Cardiac muscle cell (in vitro differentiated cells and primary cell): ENCODE measurements around the gene CLP1. TPM values are rescaled to one million over a fixed set of nuclear protein-coding genes. Genes with fewer than 3 reads are reported as not detected.

ENCODE experiments used
- DNase-seq, 2 donors: peaks; one replicate each; pipeline versions ENCODE4 v3.0.0 to v3.0.0-alpha.2; 2010 to 2017; ENCODE audit warnings: low read depth in 1 of 2, low spot score in 1 of 2
- H3K27ac ChIP-seq: fragments of 200-600 bp; sonication (generic); 2 replicates; pipeline ENCODE4 v1.5.1; 2016
- H3K27me3 ChIP-seq: fragments of 200-600 bp; sonication (generic); 2 replicates; pipeline ENCODE4 v1.6.0; 2016; ENCODE audit warnings: control low read depth
- H3K36me3 ChIP-seq: fragments of 200-600 bp; sonication (generic); 2 replicates; pipeline ENCODE4 v1.5.1; 2016; ENCODE audit warnings: control low read depth
- H3K4me1 ChIP-seq: fragments of 200-600 bp; sonication (generic); 2 replicates; pipeline ENCODE4 v1.8.1; 2017; ENCODE audit warnings: low read depth, mild to moderate bottlenecking, mixed run types
- H3K4me3 ChIP-seq: fragments of 200-600 bp; sonication (generic); 2 replicates; pipeline ENCODE4 v1.5.1; 2016; ENCODE audit warnings: mild to moderate bottlenecking
- H3K9me3 ChIP-seq: fragments of 200-600 bp; sonication (generic); 2 replicates; pipeline ENCODE4 v1.5.1; 2017; ENCODE audit warnings: low read depth, mild to moderate bottlenecking, control low read depth
- CTCF ChIP-seq: IDR thresholded peaks from 2 replicates; pipeline ENCODE4 v1.5.1; 2012; ENCODE audit warnings: low read depth, mild to moderate bottlenecking, low read length
- polyA plus RNA-seq: library from polyadenylated mRNA; unstranded; fragments of >200 nt; fragmentation: Nextera tagmentation; extraction: Ambion mirVana; gene quantifications from 2 replicates; pipeline ENCODE4 v1.2.1, GENCODE V29; 2016
- total RNA-seq: library from RNA; depleted of rRNA; stranded (reverse); fragments of >200 nt; gene quantifications from 2 replicates; pipeline ENCODE4 v1.2.3, GENCODE V29; 2016

CLP1 gene
- total and polyA plus RNA-seq, 2 experiments from 2014 or later, result 16.5 to 17.9 TPM

DNA sequence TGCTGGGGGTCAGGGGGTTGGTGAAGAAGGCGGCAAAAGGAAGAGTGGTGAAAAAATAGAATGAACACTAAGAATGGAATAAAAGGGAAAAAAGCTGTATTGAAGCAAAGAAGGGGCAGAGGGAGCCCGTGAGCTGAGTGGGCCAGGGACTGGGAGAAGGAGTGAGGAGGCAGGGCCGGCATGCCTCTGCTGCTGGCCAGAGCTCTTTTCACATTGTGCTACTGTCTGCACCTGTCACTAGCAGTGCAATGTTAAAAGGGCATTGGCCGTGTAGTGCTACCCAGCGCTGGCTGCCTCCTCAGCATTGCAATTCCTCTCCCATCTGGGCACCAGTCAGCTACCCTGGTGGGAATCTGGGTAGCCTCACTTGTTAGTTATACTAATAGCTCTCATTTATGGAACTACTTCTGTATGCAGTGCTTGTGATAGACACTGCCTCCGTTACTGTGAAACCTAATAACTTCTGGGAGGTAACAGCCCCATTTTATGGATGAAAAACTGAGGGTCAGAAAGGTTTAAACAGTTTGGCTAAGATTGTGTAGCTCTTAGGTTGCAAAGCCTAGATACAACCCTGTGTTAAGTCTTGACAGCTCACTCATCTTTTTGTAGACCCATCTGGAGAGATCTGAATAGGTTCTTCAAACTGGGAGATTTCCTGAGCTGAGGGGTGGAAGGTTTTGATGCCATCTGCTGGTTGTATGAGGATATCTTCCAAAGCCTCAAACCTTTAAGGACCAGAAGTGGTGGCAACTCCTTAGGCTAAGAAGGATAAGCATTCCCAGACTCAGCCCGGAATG is 16.4 kb upstream of the CLP1 start:
- DNase-seq, result peak; percentile 71 to 75
- H3K36me3 ChIP-seq, result no peaks in the 10 kb centered on the region
- peak overlapping the region; percentile 92 for H3K4me3 ChIP-seq
- H3K4me1 ChIP-seq, result peaks cover 47% of the 10 kb centered on the region
- no peaks in the 10 kb centered on the region for H3K9me3 ChIP-seq
- H3K27ac ChIP-seq, result peak overlapping the region; percentile 100
- H3K27me3 ChIP-seq, result no peaks in the 10 kb centered on the region
- peak; percentile 61 for TF ChIP-seq CTCF

DNA sequence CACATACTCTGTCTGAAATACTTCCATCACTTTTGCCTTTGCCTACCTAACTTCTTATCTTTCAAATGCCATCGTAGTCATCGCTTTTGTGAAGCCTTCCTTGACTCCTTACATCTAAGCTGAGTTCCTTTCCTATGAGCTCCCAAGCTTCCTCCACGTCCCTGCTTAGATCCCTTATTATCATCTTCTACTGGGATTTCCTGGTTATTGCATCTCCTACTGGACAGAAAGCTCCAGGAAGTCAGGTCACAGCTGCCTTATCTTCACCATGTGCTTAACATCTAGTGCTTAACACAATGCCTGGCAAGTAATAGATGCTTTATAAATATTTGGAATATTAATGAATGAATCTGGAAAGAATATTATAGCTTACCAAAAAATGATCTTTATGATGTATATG is 13.8 kb upstream of the CLP1 start:
- Histone ChIP-seq H3K36me3 (no peaks in the 10 kb centered on the region), H3K27me3 (no peaks in the 10 kb centered on the region), H3K4me1 (peaks cover 68% of the 10 kb centered on the region), H3K4me3 (no peak overlapping the region), H3K9me3 (no peaks in the 10 kb centered on the region), H3K27ac (peak overlapping the region; percentile 55)
- peak in 1 of 2 donors; percentile 67 for DNase-seq
- TF ChIP-seq CTCF, result peak; percentile 27

- H3K27ac ChIP-seq, result peak overlapping the region; percentile 55
- H3K9me3 ChIP-seq, result no peaks in the 10 kb centered on the region
- no peaks in the 10 kb centered on the region for H3K36me3 ChIP-seq
- H3K4me1 ChIP-seq, result peaks cover 75% of the 10 kb centered on the region
- H3K4me3 ChIP-seq, result no peak overlapping the region
- DNase-seq, result peak; percentile 81 to 86
- peak; percentile 83 for TF ChIP-seq CTCF
- no peaks in the 10 kb centered on the region for H3K27me3 ChIP-seq
These were observed 12.5 kb upstream of the CLP1 start for GRCh38 chr11:57644748-57645688.

GRCh38 chr11:57645689-57646085 is 11.9 kb upstream of the CLP1 start:
- Histone ChIP-seq H3K27me3 (no peaks in the 10 kb centered on the region), H3K27ac (peak overlapping the region; percentile 55), H3K36me3 (no peaks in the 10 kb centered on the region), H3K4me3 (no peak overlapping the region), H3K9me3 (no peaks in the 10 kb centered on the region), H3K4me1 (peaks cover 75% of the 10 kb centered on the region)
- TF ChIP-seq CTCF, result no peak
- peak in 1 of 2 donors; percentile 40 for DNase-seq

- H3K36me3 ChIP-seq, result no peaks in the 10 kb centered on the region
- peak in 1 of 2 donors; percentile 11 for DNase-seq
- no peaks in the 10 kb centered on the region for H3K27me3 ChIP-seq
- no peak overlapping the region for H3K4me3 ChIP-seq
- H3K9me3 ChIP-seq, result no peaks in the 10 kb centered on the region
- peak overlapping the region; percentile 55 for H3K27ac ChIP-seq
- H3K4me1 ChIP-seq, result peaks cover 71% of the 10 kb centered on the region
- no peak for TF ChIP-seq CTCF
These were observed 11.3 kb upstream of the CLP1 start for GRCh38 chr11:57646194-57646798.
